Epithelial cell of esophagus (primary cell): ENCODE measurements around the gene CYP11A1.

Experiments
- DNase-seq: peaks from one replicate; pipeline ENCODE4 v3.0.0; 2010; ENCODE audit warnings: low read depth
- H3K4me3 ChIP-seq: 2 replicates; pipeline ENCODE4 v1.5.1; 2011; ENCODE audit warnings: mild to moderate bottlenecking, low read length, control low read depth
- CTCF ChIP-seq: IDR thresholded peaks from 2 replicates; pipeline ENCODE4 v1.5.1; 2011; ENCODE audit warnings: low read depth, mild to moderate bottlenecking, low read length, control low read depth, inconsistent platforms; ENCODE audit not compliant: insufficient read depth; ENCODE audit errors: missing control alignments

Gene CYP11A1

GRCh38 chr15:74367296-74367854 is at the start of gene CYP11A1:
Gene CYP11A1, minus strand, starts transcription at chr15:74367646. Its CDS starts 61 bp downstream, at chr15:74367585.
- no peak for DNase-seq
- H3K4me3 ChIP-seq = no peak within 1 kb of the TSS
- no peak for TF ChIP-seq CTCF

GRCh38 chr15:74417225-74417624 is 49.8 kb upstream of the CYP11A1 start:
- peak; percentile 60 for DNase-seq

GRCh38 chr15:74415966-74416916 is 48.8 kb upstream of the CYP11A1 start:
- DNase-seq = no peak
- H3K4me3 ChIP-seq = no peak overlapping the region
- TF ChIP-seq CTCF = no peak

More at GRCh38 chr15:74417225-74417624, 49.8 kb upstream of the CYP11A1 start:
- TF ChIP-seq CTCF = no peak
- no peak overlapping the region for H3K4me3 ChIP-seq

- no peak overlapping the region for H3K4me3 ChIP-seq
- TF ChIP-seq CTCF = no peak
- DNase-seq = no peak
Measured at GRCh38 chr15:74414603-74415338, 47.3 kb upstream of the CYP11A1 start.

- TF ChIP-seq CTCF = no peak
- DNase-seq = no peak
- H3K4me3 ChIP-seq = no peak overlapping the region
Measured at GRCh38 chr15:74414081-74414580, 46.7 kb upstream of the CYP11A1 start.

- DNase-seq = no peak
- no peak overlapping the region for H3K4me3 ChIP-seq
Measured at GRCh38 chr15:74413350-74414080, 46.1 kb upstream of the CYP11A1 start.

More at GRCh38 chr15:74413350-74414080, 46.1 kb upstream of the CYP11A1 start:
- TF ChIP-seq CTCF = no peak
